IMR-90 (cell line): ENCODE measurements around the gene RASL11B.

Experiments
- CEBPB ChIP-seq: IDR thresholded peaks from 2 replicates; pipeline ENCODE4 v1.6.1; 2012; ENCODE audit warnings: low read depth, low read length, improper control_type of control experiment
- CHD1 ChIP-seq: IDR thresholded peaks from 2 replicates; pipeline ENCODE4 v1.6.1; 2012; ENCODE audit warnings: low read depth, low read length, improper control_type of control experiment
- MAFK ChIP-seq: IDR thresholded peaks from 2 replicates; pipeline ENCODE4 v1.6.1; 2012; ENCODE audit warnings: low read depth, low read length, improper control_type of control experiment
- NFE2L2 ChIP-seq: fragments of 150-350 bp; IDR thresholded peaks from 2 replicates; pipeline ENCODE4 v1.6.1; 2016; ENCODE audit warnings: low read depth, mild to moderate bottlenecking, low read length
- POLR2A ChIP-seq: IDR thresholded peaks from 2 replicates; pipeline ENCODE4 v1.6.1; 2012; ENCODE audit warnings: mild to moderate bottlenecking, low read depth, low read length
- RAD21 ChIP-seq: IDR thresholded peaks from 2 replicates; pipeline ENCODE4 v1.6.1; 2012; ENCODE audit warnings: low read length, improper control_type of control experiment
- RCOR1 ChIP-seq: IDR thresholded peaks from 2 replicates; pipeline ENCODE4 v1.6.1; 2012; ENCODE audit warnings: mild to moderate bottlenecking, low read length, improper control_type of control experiment; ENCODE audit not compliant: insufficient replicate concordance
- SMC3 ChIP-seq: fragments of 150-350 bp; IDR thresholded peaks from 2 replicates; pipeline ENCODE4 v1.6.1; 2016; ENCODE audit warnings: low read depth, mild to moderate bottlenecking, antibody characterized with exemption, low read length, moderate library complexity
- TF ChIP-seq, protein P1 (sequence below): conservative IDR thresholded peaks from 2 replicates; pipeline ENCODE4 v1.5.1; 2012; ENCODE audit warnings: mild to moderate bottlenecking, low read depth, low read length, improper control_type of control experiment
- TF ChIP-seq, protein P2 (sequence below): fragments of 150-350 bp; IDR thresholded peaks from 2 replicates; pipeline ENCODE4 v1.6.1; 2017; ENCODE audit warnings: mild to moderate bottlenecking, antibody characterized with exemption, low read length, low read depth

DNA sequence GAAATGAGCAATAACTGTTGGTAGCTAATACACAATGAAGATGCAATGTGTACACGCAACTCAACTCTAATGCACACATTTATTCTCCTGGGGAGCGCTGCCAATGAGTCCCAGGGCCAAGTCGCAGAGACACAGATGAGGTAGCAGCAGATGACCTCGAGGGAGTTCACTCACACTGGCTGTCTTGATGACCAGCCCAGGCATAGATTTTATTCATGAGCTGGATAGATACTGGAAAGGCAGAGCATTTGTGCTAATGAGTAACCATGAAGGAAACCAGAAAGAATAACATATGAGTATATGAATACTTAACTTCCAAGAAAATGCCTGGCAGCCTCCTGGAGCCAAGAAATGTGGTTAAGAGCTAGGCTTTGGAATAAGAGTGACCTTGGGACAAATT, 42.3 kb downstream of the RASL11B start:
- TF ChIP-seq, protein P1, sequence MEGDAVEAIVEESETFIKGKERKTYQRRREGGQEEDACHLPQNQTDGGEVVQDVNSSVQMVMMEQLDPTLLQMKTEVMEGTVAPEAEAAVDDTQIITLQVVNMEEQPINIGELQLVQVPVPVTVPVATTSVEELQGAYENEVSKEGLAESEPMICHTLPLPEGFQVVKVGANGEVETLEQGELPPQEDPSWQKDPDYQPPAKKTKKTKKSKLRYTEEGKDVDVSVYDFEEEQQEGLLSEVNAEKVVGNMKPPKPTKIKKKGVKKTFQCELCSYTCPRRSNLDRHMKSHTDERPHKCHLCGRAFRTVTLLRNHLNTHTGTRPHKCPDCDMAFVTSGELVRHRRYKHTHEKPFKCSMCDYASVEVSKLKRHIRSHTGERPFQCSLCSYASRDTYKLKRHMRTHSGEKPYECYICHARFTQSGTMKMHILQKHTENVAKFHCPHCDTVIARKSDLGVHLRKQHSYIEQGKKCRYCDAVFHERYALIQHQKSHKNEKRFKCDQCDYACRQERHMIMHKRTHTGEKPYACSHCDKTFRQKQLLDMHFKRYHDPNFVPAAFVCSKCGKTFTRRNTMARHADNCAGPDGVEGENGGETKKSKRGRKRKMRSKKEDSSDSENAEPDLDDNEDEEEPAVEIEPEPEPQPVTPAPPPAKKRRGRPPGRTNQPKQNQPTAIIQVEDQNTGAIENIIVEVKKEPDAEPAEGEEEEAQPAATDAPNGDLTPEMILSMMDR, result no peak
- TF ChIP-seq, protein P2, sequence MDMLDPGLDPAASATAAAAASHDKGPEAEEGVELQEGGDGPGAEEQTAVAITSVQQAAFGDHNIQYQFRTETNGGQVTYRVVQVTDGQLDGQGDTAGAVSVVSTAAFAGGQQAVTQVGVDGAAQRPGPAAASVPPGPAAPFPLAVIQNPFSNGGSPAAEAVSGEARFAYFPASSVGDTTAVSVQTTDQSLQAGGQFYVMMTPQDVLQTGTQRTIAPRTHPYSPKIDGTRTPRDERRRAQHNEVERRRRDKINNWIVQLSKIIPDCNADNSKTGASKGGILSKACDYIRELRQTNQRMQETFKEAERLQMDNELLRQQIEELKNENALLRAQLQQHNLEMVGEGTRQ, result no peak
- TF ChIP-seq CHD1 (no peak), SMC3 (no peak), POLR2A (no peak), CEBPB (no peak), MAFK (no peak), RAD21 (no peak), RCOR1 (no peak), NFE2L2 (no peak)
